Measurements from ENCODE around the gene SNRPA.

Gene SNRPA

GRCh38 chr19:40716482-40717324 lies 34.3 kb upstream of the SNRPA start, which contains the start of the genes COQ8B and ITPKC (continued):
- TF ChIP-seq ZNF24 (tag by site-specific recombination; IDR thresholded peaks at IDR 0.05) (peak; percentile 76; the same call in 1 of the 2 replicates), ZNF138 (tag by site-specific recombination; IDR thresholded peaks at IDR 0.05; ENCODE audit: borderline replicate concordance) (no peak), ZNF48 (tag by site-specific recombination; IDR thresholded peaks at IDR 0.05) (no peak), ZNF354C (tag by site-specific recombination; IDR thresholded peaks at IDR 0.05; ENCODE audit: borderline replicate concordance, low read depth) (no peak), ZNF558 (tag by site-specific recombination; IDR thresholded peaks at IDR 0.05) (no peak), CTCF (tag by site-specific recombination; IDR thresholded peaks at IDR 0.05) (peak; percentile 47), ZNF23 (tag by site-specific recombination; IDR thresholded peaks at IDR 0.05; ENCODE audit: borderline replicate concordance) (no peak), KLF8 (tag by site-specific recombination; IDR thresholded peaks at IDR 0.05) (peak; percentile 99), AEBP2 (tag by site-specific recombination; IDR thresholded peaks at IDR 0.05; ENCODE audit: borderline replicate concordance) (no peak), ZNF624 (tag by site-specific recombination; IDR thresholded peaks at IDR 0.05) (no peak), HOXA7 (CRISPR knock-in tag; IDR thresholded peaks at IDR 0.05; ENCODE audit: borderline replicate concordance) (peak; percentile 29; the same call in 1 of the 2 replicates), PRDM4 (tag by site-specific recombination; IDR thresholded peaks at IDR 0.05) (no peak), ZNF785 (tag by site-specific recombination; IDR thresholded peaks at IDR 0.05) (peak; percentile 71; the same call in 1 of the 2 replicates), KLF17 (tag by site-specific recombination; IDR thresholded peaks at IDR 0.05) (no peak; the same call in 1 of the 2 replicates), ZNF521 (tag by site-specific recombination; IDR thresholded peaks at IDR 0.05) (no peak), PRDM1 (tag by site-specific recombination; IDR thresholded peaks at IDR 0.05) (peak; percentile 13; the same call in 1 of the 2 replicates), KLF1 (tag by site-specific recombination; IDR thresholded peaks at IDR 0.05) (peak; percentile 95), ZNF544 (tag by site-specific recombination; IDR thresholded peaks at IDR 0.05) (no peak), ZNF555 (tag by site-specific recombination; conservative IDR thresholded peaks at IDR 0.05) (no peak), ZNF621 (tag by site-specific recombination; IDR thresholded peaks at IDR 0.05) (no peak), MZF1 (tag by site-specific recombination; IDR thresholded peaks at IDR 0.05; ENCODE audit: borderline replicate concordance) (peak; percentile 14; the same call in 1 of the 2 replicates), ZNF140 (tag by site-specific recombination; IDR thresholded peaks at IDR 0.05) (no peak), ZNF600 (tag by site-specific recombination; IDR thresholded peaks at IDR 0.05) (peak; percentile 87), SP7 (tag by site-specific recombination; IDR thresholded peaks at IDR 0.05) (peak; percentile 64), PRDM10 (tag by site-specific recombination; IDR thresholded peaks at IDR 0.05) (peak; percentile 95), ZNF433 (tag by site-specific recombination; IDR thresholded peaks at IDR 0.05; ENCODE audit: low read depth) (no peak), ZNF366 (tag by site-specific recombination; conservative IDR thresholded peaks at IDR 0.05) (no peak), ZSCAN18 (tag by site-specific recombination; IDR thresholded peaks at IDR 0.05) (0 out of 2 replicates have a peak, but pooled peaks have one; percentile 66)
